ENCODE measurements around the gene SRP68. TPM values are rescaled to one million over a fixed set of nuclear protein-coding genes. Genes with fewer than 3 reads are reported as not detected.
A peak's percentile ranks its signal among the peaks of the same experiment; 100 is the strongest.

Gene SRP68
- total RNA-seq, 1 donor from 2014 or later, result 48.4 TPM

DNA sequence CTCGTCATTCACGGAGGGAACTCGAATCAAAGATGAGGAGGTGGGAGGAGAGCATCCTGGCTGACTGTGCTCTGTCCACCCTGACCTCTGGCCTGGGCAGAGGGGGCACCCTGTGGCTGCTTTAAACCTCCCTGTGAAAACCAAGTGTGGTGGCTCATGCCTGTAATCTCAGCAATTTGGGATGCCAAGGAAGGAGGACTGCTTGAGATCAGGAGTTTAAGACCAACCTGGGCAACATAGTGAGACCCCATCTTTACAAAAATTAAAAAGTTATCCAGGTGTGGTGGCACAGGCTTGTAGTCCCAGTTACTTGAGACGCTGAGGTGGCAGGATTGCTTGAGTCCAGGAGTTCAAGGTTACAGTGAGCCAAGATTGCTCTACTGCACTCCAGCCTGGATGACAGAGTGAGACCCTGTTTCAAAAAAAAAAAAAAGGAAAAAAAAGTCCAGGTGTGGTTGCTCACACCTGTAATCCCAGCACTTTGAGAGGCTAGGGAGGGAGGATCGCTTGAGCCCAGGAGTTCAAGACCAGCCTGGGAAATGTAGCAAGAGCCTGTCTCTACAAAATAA is 77.4 kb downstream of the SRP68 start:
- H3K4me3 Mint-ChIP-seq (ENCODE audit: unreplicated experiment), result no peak overlapping the region
- H3K9me3 Mint-ChIP-seq (ENCODE audit: unreplicated experiment), result peaks cover 2% of the 10 kb centered on the region
- H3K36me3 Mint-ChIP-seq (ENCODE audit: unreplicated experiment), result no peaks in the 10 kb centered on the region
- no peak overlapping the region for H3K27ac Mint-ChIP-seq (ENCODE audit: unreplicated experiment)
- H3K27me3 Mint-ChIP-seq (ENCODE audit: unreplicated experiment), result no peaks in the 10 kb centered on the region
- TF ChIP-seq, protein P1, sequence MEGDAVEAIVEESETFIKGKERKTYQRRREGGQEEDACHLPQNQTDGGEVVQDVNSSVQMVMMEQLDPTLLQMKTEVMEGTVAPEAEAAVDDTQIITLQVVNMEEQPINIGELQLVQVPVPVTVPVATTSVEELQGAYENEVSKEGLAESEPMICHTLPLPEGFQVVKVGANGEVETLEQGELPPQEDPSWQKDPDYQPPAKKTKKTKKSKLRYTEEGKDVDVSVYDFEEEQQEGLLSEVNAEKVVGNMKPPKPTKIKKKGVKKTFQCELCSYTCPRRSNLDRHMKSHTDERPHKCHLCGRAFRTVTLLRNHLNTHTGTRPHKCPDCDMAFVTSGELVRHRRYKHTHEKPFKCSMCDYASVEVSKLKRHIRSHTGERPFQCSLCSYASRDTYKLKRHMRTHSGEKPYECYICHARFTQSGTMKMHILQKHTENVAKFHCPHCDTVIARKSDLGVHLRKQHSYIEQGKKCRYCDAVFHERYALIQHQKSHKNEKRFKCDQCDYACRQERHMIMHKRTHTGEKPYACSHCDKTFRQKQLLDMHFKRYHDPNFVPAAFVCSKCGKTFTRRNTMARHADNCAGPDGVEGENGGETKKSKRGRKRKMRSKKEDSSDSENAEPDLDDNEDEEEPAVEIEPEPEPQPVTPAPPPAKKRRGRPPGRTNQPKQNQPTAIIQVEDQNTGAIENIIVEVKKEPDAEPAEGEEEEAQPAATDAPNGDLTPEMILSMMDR (IDR thresholded peaks at IDR 0.05; ENCODE audit: partially characterized antibody, unreplicated experiment), result no peak
- H3K4me1 Mint-ChIP-seq (ENCODE audit: low read depth, unreplicated experiment), result no peaks in the 10 kb centered on the region
- DNase-seq, result no peak

DNA sequence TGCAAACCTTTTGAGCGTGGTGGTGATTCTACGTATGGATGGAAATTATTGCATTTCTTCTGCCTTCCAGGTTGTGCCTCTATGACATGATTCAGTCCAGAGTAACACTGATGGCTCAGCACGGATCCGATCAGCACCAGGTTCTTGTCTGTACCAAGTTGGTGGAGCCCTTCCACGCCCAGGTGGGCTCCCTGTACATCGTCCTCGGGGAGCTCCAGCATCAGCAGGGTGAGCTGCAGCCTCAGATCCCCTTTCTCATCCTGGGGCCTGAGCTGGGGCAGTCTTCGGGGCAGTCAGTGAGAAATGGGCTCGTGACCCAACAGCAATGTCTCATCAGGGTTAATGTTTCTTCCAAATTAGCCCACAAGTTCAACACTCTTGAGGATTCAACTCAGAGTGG is 80.9 kb downstream of the SRP68 start:
- Mint-ChIP-seq H3K4me1 (ENCODE audit: low read depth, unreplicated experiment) (no peaks in the 10 kb centered on the region), H3K9me3 (ENCODE audit: unreplicated experiment) (peaks cover under 1% of the 10 kb centered on the region), H3K27ac (ENCODE audit: unreplicated experiment) (no peak overlapping the region), H3K4me3 (ENCODE audit: unreplicated experiment) (no peak overlapping the region), H3K27me3 (ENCODE audit: unreplicated experiment) (no peaks in the 10 kb centered on the region), H3K36me3 (ENCODE audit: unreplicated experiment) (no peaks in the 10 kb centered on the region)
- TF ChIP-seq, protein P1 (IDR thresholded peaks at IDR 0.05; ENCODE audit: partially characterized antibody, unreplicated experiment), result no peak
- DNase-seq, result no peak

Small RNA genes lying within 50 kb of the gene (microRNA-seq; reads per million reads assigned to microRNA genes)
- 7.9 reads per million, percentile 42 among the genes with 10 or more reads in this experiment for gene MIR6868 (ENCODE audit: unreplicated experiment)

Other genes starting within 250 kb of the SRP68 start
- gene UNC13D, start 228.1 kb downstream of the SRP68 start, total RNA-seq (ENCODE audit: unreplicated experiment), result 2.4 TPM
- gene WBP2, start 217.2 kb downstream of the SRP68 start, total RNA-seq (ENCODE audit: unreplicated experiment), result 111 TPM
- gene TRIM47, start 193.9 kb downstream of the SRP68 start, total RNA-seq (ENCODE audit: unreplicated experiment), result 2.1 TPM
- gene TRIM65, start 175.6 kb downstream of the SRP68 start, total RNA-seq (ENCODE audit: unreplicated experiment), result 24.3 TPM
- 133 TPM for gene MRPL38, start 167.6 kb downstream of the SRP68 start, total RNA-seq (ENCODE audit: unreplicated experiment)
- gene FBF1, start 131.5 kb downstream of the SRP68 start, total RNA-seq (ENCODE audit: unreplicated experiment), result 110 TPM
- gene ACOX1, start 93.4 kb downstream of the SRP68 start, total RNA-seq (ENCODE audit: unreplicated experiment), result 52.9 TPM
- 8.5 TPM for gene TEN1, start 93.3 kb downstream of the SRP68 start, total RNA-seq (ENCODE audit: unreplicated experiment)
- 7.1 TPM for gene CDK3, start 71.7 kb downstream of the SRP68 start, total RNA-seq (ENCODE audit: unreplicated experiment)
- not detected for gene EVPL, start 45.2 kb downstream of the SRP68 start, total RNA-seq (ENCODE audit: unreplicated experiment)
- gene GALR2, start 2.3 kb upstream of the SRP68 start, total RNA-seq (ENCODE audit: unreplicated experiment), result 3.3 TPM
- 1.9 TPM for gene ZACN, start 6.7 kb upstream of the SRP68 start, total RNA-seq (ENCODE audit: unreplicated experiment)
- gene EXOC7, start 31.3 kb upstream of the SRP68 start, total RNA-seq (ENCODE audit: unreplicated experiment), result 249 TPM
- not detected for gene FOXJ1, start 68.7 kb upstream of the SRP68 start, total RNA-seq (ENCODE audit: unreplicated experiment)
- gene RNF157, start 168.0 kb upstream of the SRP68 start, total RNA-seq (ENCODE audit: unreplicated experiment), result 17.8 TPM
- 58.7 TPM for gene UBALD2, start 192.8 kb upstream of the SRP68 start, total RNA-seq (ENCODE audit: unreplicated experiment)
- gene QRICH2, start 235.8 kb upstream of the SRP68 start, total RNA-seq (ENCODE audit: unreplicated experiment), result 12.2 TPM